ENCODE data around the gene PVALEF.
"Not testable (repeated sequence)": the region's sequence is repeated elsewhere in the genome, so short reads cannot be mapped to it uniquely, and the experiment has no call there.

PVALEF gene

DNA sequence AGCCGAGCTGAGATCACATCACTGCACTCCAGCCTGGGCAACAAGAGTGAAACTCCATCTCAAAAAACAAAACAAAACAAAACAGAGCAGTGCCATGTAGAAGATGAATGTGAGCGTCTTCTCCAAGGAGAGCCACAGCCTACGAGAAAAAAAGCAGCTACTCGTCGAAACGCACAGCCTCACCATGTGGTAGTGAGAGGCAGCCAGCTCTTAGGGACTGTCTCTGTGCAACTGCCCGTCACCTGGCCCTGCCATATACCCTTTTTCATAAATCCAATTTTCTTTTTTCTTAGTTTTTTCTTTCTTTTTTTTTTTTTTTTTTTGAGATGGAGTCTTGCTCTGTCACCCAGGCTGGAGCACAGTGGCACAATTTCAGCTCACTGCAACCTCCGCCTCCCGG is 11.3 kb upstream of the PVALEF start:
- not testable (repeated sequence) for H3K27ac ChIP-seq (ENCODE audit: low read depth, low read length)

DNA sequence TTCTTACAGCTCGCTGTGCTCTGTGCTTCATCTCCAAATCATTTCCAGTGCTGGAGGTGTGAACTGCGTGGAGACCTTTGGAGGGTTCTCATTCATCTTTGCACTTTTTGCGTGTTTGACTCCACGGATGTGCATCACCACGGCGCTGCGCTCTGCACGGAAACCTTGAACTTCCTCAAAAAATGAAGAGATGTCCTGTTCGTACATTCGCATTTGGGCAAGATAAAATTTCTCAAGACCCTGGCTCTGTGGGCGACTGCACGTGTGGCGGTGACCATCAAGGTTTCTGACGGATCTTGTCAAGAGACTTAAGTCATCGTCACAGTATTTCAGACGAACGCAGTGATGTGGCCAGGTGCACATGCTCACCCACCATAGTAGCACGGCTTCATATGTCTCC is 10.3 kb upstream of the PVALEF start:
- Histone ChIP-seq H3K9ac (ENCODE audit: low read length) (no peak overlapping the region), H3K36me3 (ENCODE audit: control insufficient read depth, insufficient read depth, low read length) (no peaks in the 10 kb centered on the region), H3K27me3 (ENCODE audit: control insufficient read depth, insufficient read depth, low read length) (no peaks in the 10 kb centered on the region), H3K27ac (ENCODE audit: low read depth, low read length) (no peak overlapping the region), H3K4me1 (ENCODE audit: control insufficient read depth, insufficient read depth, low read length) (no peaks in the 10 kb centered on the region), H3K4me3 (ENCODE audit: low read length) (no peak overlapping the region)

More for the DNA sequence above, 11.3 kb upstream of the PVALEF start:
- H3K9ac ChIP-seq (ENCODE audit: low read length); H3K4me3 ChIP-seq (ENCODE audit: low read length); H3K27me3 ChIP-seq (ENCODE audit: control insufficient read depth, insufficient read depth, low read length); H3K4me1 ChIP-seq (ENCODE audit: control insufficient read depth, insufficient read depth, low read length); H3K36me3 ChIP-seq (ENCODE audit: control insufficient read depth, insufficient read depth, low read length): not testable (repeated sequence)

DNA sequence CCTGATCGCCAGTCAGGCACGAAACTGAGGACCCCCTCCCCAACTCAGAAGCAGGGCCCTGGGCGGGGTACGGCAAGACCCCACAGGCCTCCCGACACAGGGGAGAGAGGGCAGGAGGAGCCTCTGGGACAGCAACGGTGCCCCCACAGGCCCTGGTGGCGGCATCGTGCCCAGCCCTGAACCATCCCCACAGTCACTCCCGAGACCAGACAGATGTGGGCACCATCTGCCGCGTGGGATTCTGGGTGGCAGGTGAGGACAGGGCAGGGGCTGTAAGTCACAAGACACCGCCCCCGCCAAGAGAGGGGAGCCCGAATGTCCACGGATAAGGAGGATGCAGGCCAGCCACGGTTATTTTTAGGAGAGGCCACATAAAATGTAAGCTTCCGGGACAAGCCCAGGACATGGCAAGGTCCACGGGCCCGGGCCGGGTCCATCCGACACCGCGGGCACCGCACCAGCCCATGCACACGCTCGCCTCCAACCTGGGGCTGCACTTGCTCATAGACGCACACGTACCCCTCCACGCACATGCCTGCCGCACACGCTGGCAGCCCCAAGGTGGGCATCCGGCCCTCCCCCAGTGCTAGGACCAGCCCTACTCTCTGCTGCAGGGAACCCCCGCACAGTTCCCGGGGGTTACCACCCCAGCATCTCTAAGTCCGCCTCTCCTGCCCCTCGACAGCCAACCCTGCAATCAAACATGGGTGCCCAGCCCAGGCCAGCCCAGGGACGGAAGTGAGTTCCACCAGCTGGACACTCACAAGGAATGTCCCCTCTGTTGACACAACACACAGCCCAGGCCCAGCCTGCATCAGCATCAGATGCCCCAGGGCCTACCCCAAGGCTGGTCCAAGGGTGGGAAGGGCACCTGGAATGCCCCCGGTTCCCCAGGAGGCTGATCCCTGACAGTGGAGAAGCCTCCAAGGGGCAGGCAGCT is 8.2 kb upstream of the PVALEF start:
- Histone ChIP-seq H3K27me3 (ENCODE audit: control insufficient read depth, insufficient read depth, low read length) (no peaks in the 10 kb centered on the region), H3K4me3 (ENCODE audit: low read length) (no peak overlapping the region), H3K4me1 (ENCODE audit: control insufficient read depth, insufficient read depth, low read length) (no peaks in the 10 kb centered on the region), H3K36me3 (ENCODE audit: control insufficient read depth, insufficient read depth, low read length) (no peaks in the 10 kb centered on the region), H3K27ac (ENCODE audit: low read depth, low read length) (no peak overlapping the region), H3K9ac (ENCODE audit: low read length) (no peak overlapping the region)

DNA sequence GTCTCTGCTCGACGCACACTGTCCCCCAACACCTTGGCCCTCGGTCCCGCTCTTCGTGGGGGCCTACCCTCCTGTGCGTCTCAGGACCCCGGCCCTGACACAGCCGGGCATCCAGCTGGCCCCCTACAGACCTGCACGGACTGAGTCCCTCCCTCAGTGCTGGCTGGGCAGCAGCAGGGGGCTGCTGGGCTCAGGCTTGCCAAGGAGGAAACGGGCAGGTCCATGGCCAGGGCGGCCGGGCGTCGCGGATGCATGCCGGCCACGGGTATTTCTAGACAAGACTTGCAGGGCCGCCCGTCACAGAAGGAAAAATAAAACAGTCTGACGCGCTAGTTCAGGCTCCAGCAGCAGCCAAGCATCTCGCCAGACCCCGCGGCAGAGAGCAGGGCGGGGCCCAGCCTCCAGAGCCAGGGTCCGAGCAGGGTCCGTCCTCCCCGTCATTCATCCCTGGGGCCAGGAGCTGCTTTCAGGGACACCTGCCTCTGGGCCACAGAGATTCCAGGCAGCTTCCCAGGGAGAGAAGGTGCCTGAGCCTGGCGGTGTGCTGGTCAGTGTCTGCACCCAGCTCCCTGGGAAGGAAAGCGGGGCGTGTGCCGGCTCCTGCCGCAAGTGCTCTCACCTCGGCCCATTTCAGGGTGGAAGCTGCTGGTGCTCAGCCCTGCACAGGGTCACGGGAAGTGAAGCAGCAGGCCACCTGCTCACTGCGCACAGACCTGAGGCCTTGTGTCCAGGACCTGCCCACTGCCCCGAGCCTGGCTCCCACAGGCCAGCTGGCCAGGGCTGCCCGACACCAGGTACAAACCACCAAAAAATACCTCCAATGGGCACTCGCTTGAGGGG is 7.2 kb upstream of the PVALEF start:
- no peak overlapping the region for H3K9ac ChIP-seq (ENCODE audit: low read length)
- no peaks in the 10 kb centered on the region for H3K36me3 ChIP-seq (ENCODE audit: control insufficient read depth, insufficient read depth, low read length)
- H3K4me1 ChIP-seq (ENCODE audit: control insufficient read depth, insufficient read depth, low read length): no peaks in the 10 kb centered on the region
- H3K4me3 ChIP-seq (ENCODE audit: low read length): no peak overlapping the region
- no peak overlapping the region for H3K27ac ChIP-seq (ENCODE audit: low read depth, low read length)
- peaks cover 5% of the 10 kb centered on the region for H3K27me3 ChIP-seq (ENCODE audit: control insufficient read depth, insufficient read depth, low read length)

DNA sequence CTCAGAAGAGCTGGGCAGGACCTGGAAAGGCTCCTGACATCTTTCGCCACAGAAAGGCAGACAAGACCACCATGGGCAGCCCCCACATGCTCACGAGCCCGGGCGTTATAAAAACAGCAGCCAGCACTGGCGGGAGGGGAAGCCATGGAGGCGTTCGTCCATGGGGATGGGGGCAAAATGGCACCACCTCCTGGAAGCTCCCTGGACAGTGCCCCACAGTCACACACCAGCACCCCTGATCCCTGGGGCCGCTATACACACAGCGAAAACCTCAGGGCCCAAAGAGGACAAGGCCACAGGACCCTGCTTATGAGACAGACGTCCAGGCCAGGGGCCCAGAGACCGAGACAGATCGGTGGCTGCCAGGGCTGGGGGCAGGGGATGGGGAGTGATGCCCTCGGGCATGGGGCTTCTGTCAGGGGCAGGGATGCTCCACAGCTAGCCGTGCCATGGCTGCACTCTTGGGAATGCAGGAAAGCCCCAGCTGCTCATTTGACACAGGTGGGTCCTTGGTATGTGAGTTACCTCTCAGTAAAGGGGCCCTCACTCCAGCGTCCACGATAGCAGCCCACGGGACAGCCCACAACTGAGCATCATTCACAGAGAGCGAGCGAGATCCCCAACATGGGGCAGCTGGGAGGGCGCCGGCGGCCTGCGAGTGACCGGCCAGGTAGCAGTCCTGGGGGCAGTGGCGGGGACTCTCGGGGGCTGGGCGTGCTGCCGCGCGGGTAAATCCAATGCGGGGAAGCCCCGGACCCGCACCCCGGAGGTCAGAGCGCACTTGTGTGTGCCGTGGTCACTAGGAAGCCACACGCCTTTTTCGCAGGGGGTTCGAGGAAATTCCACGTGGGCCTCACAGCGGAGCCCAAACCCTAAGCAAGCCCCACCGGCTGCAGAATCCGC is 6.4 kb upstream of the PVALEF start:
- Histone ChIP-seq H3K27me3 (ENCODE audit: control insufficient read depth, insufficient read depth, low read length) (peaks cover 7% of the 10 kb centered on the region), H3K9ac (ENCODE audit: low read length) (no peak overlapping the region), H3K4me3 (ENCODE audit: low read length) (no peak overlapping the region), H3K27ac (ENCODE audit: low read depth, low read length) (no peak overlapping the region), H3K4me1 (ENCODE audit: control insufficient read depth, insufficient read depth, low read length) (no peaks in the 10 kb centered on the region), H3K36me3 (ENCODE audit: control insufficient read depth, insufficient read depth, low read length) (no peaks in the 10 kb centered on the region)

DNA sequence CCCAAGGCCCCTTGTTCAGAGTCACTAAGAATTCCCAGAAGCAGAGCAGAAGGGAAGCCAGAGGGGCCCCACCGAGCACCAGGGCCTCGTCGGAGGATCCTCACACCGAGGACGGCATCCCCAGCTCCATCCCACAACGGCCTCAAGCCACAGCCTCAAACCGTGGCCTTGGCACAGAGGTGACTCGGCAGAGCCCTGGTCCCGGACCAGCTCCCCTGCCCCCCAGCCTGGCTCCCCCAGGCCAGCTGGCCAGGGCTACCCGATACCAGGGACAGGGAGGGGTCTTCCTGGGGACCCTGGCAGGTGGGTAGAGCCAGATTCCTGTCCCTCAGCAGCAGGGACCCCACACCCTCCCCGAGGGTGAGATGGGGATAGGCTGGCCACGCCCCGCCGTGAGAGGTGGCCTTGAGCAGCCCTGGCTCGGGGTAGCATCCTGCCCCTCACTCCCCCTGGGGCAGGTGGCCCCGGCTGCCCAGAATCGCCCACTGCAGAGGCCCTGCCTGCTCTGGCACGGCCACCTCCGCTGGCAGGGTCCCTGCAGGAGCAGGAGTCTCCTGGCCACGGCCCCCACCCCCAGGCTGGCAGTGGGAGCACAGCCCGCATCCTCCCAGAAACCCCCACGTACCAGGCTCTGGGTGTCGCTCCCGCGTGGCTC is 5.6 kb upstream of the PVALEF start:
- Histone ChIP-seq H3K4me3 (ENCODE audit: low read length) (peak overlapping the region; percentile 8), H3K9ac (ENCODE audit: low read length) (no peak overlapping the region), H3K4me1 (ENCODE audit: control insufficient read depth, insufficient read depth, low read length) (no peaks in the 10 kb centered on the region), H3K27ac (ENCODE audit: low read depth, low read length) (no peak overlapping the region), H3K36me3 (ENCODE audit: control insufficient read depth, insufficient read depth, low read length) (no peaks in the 10 kb centered on the region), H3K27me3 (ENCODE audit: control insufficient read depth, insufficient read depth, low read length) (peaks cover 7% of the 10 kb centered on the region)

DNA sequence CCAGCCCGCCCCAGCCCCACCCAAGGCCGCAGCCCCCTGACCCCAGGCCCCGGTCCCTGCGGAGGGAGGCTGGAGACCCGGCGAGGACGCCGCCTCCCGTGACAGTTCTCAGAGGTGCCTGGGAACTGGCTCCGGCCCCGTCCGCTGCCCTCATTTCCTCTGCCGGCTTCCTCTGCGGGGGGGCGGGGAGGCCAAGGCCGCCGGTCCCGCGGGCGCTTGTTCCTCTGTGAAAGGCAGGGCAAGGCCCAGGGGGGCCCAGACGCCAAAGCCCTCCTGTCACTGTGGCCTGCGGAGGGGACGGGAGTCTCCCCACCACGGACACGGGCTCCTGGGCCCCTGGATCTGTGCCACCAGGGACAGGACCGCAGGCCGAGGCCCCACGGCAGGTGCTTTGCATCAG is 5.0 kb upstream of the PVALEF start:
- H3K36me3 ChIP-seq (ENCODE audit: control insufficient read depth, insufficient read depth, low read length): no peaks in the 10 kb centered on the region
- no peak overlapping the region for H3K4me3 ChIP-seq (ENCODE audit: low read length)
- H3K27ac ChIP-seq (ENCODE audit: low read depth, low read length): no peak overlapping the region
- peaks cover 10% of the 10 kb centered on the region for H3K27me3 ChIP-seq (ENCODE audit: control insufficient read depth, insufficient read depth, low read length)
- H3K4me1 ChIP-seq (ENCODE audit: control insufficient read depth, insufficient read depth, low read length): no peaks in the 10 kb centered on the region
- H3K9ac ChIP-seq (ENCODE audit: low read length): no peak overlapping the region

DNA sequence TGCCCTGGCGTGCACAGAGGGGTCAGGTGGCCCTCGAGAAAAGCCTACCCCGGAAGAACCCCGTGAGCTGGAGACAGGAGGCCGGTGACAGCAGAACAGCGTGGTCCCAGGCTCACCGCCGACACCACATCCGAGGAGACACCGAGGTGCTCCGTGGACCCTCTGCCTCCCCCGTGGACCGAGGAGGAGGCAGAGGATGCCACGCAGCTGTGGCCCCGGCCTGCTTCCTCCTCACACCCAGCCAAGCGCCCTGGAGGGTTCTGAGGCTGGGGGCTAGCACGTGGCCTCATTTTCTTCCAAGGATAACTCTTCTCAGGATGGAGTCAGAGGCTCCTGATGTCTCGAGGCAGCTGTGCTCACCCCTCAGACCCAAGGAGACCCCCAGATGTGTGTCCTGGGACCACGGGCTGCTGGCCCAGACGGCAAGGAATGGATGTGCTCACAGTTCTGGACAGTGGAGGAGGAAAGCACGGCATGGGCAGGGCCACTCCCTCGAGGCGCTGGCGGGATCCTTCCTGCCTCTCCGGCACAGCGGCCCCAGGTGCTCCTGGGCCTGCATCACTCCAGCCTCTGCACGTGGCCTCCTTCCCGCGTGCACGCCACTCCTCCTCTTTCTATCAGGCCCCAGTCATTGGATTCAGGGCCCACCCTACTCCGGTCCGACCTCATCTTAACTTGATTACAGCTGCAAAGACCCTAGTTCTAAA is 4.4 kb upstream of the PVALEF start:
- Histone ChIP-seq H3K4me3 (ENCODE audit: low read length) (no peak overlapping the region), H3K27me3 (ENCODE audit: control insufficient read depth, insufficient read depth, low read length) (peaks cover 12% of the 10 kb centered on the region), H3K4me1 (ENCODE audit: control insufficient read depth, insufficient read depth, low read length) (no peaks in the 10 kb centered on the region), H3K36me3 (ENCODE audit: control insufficient read depth, insufficient read depth, low read length) (no peaks in the 10 kb centered on the region), H3K27ac (ENCODE audit: low read depth, low read length) (no peak overlapping the region), H3K9ac (ENCODE audit: low read length) (no peak overlapping the region)

DNA sequence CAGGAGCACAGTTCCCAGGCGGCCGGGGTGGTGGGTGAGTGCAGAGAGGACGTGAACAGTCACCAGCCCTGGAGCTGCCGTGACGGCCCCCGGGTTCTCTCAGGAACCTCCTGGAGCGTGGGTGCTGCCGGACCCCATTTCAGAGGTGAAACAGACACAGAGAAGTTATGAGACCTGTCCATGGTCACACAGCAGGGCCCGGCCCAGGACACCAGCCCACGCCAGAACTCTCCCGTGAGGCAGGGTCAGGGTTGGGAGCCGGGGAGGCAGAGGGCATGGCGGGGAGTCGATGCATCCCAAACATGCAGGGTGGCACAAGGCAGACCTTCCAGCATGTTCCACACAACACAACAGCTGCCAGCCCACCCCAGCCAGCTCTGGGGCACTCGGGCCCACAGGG is 3.8 kb upstream of the PVALEF start:
- no peak overlapping the region for H3K27ac ChIP-seq (ENCODE audit: low read depth, low read length)
- H3K27me3 ChIP-seq (ENCODE audit: control insufficient read depth, insufficient read depth, low read length): peaks cover 13% of the 10 kb centered on the region
- no peaks in the 10 kb centered on the region for H3K36me3 ChIP-seq (ENCODE audit: control insufficient read depth, insufficient read depth, low read length)
- no peaks in the 10 kb centered on the region for H3K4me1 ChIP-seq (ENCODE audit: control insufficient read depth, insufficient read depth, low read length)
- H3K4me3 ChIP-seq (ENCODE audit: low read length): no peak overlapping the region
- H3K9ac ChIP-seq (ENCODE audit: low read length): no peak overlapping the region

DNA sequence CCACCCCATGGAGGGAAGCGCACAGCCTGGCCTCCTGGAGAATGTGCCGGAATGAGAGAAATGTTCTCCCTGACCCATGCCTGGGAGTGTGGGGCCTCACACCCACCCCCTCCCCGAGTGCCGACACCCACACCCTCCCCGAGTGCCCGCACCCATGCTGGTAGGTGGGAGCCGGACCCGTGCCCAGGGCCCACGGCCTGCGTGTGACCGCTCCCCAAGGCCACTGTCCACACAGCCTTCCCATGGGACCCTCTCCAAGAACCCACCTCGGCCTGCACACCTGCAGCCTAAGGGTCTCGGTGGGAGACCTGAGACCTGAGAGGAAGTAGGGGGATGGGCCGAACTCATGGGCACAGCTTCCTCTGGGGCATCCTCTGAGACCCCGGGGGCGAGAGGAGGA is 3.3 kb upstream of the PVALEF start:
- H3K27me3 ChIP-seq (ENCODE audit: control insufficient read depth, insufficient read depth, low read length): peaks cover 17% of the 10 kb centered on the region
- no peak overlapping the region for H3K4me3 ChIP-seq (ENCODE audit: low read length)
- no peaks in the 10 kb centered on the region for H3K36me3 ChIP-seq (ENCODE audit: control insufficient read depth, insufficient read depth, low read length)
- H3K4me1 ChIP-seq (ENCODE audit: control insufficient read depth, insufficient read depth, low read length): no peaks in the 10 kb centered on the region
- H3K27ac ChIP-seq (ENCODE audit: low read depth, low read length): no peak overlapping the region
- no peak overlapping the region for H3K9ac ChIP-seq (ENCODE audit: low read length)

DNA sequence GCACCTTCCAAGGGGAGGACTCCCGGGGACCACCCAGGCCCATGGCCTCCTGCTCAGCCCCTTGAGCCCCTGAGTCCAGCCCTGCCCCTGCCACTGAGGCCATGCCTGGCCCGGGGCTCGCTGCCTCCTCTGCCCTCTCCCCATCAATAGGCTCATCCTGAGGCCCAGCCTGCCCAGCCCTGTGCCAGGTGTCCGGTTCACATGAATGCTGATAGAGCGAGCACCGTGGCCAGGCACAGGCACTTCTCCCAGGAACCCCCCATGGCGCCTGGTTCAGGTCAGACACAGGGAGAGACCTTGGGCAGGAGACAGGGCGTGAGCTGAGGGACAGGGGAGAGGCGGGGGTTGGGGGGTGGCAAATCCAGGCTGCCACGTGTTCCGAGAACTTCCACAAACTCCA is 2.8 kb upstream of the PVALEF start:
- Histone ChIP-seq H3K4me3 (ENCODE audit: low read length) (no peak overlapping the region), H3K4me1 (ENCODE audit: control insufficient read depth, insufficient read depth, low read length) (no peaks in the 10 kb centered on the region), H3K27ac (ENCODE audit: low read depth, low read length) (no peak overlapping the region), H3K9ac (ENCODE audit: low read length) (no peak overlapping the region), H3K36me3 (ENCODE audit: control insufficient read depth, insufficient read depth, low read length) (no peaks in the 10 kb centered on the region), H3K27me3 (ENCODE audit: control insufficient read depth, insufficient read depth, low read length) (peaks cover 17% of the 10 kb centered on the region)
